Stimulated activated CD4-positive, alpha-beta T cell treated with anti-CD3 and anti-CD28 coated beads, TNF-alpha, amount 100 ng/mL, for 24 hours (primary cell): Measurements from ENCODE around the gene PDE4B.
"Not testable (repeated sequence)": the region's sequence is repeated elsewhere in the genome, so short reads cannot be mapped to it uniquely, and the experiment has no call there.

Source experiments
- DNase-seq, 3 experiments: peaks; one replicate each; pipeline ENCODE4 v3.0.0-alpha.2; 2020; ENCODE audit warnings: low read depth in 3 of 3

Gene PDE4B

DNA sequence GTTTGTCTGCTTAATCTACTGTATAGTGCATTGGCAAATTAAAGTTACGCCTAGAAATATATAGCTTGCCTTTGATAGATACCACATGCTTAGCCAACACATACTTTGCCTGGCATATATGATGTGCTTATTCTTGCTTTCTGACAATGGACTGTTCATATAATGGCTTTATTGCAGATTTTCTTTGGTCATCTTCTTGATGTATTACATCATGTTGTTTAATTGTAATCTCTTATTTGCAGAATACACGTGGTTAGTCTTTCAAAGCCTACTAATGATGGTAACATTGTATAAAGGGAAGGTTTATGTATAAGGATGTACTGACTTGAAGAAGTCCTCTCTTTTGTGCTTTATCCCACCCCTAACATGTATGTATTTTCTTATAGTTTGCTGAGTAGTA lies 201.5 kb downstream of the PDE4B start:
- no peak for DNase-seq

- DNase-seq, result no peak
These were observed 202.6 kb downstream of the PDE4B start for GRCh38 chr1:65995336-65995735.

DNA sequence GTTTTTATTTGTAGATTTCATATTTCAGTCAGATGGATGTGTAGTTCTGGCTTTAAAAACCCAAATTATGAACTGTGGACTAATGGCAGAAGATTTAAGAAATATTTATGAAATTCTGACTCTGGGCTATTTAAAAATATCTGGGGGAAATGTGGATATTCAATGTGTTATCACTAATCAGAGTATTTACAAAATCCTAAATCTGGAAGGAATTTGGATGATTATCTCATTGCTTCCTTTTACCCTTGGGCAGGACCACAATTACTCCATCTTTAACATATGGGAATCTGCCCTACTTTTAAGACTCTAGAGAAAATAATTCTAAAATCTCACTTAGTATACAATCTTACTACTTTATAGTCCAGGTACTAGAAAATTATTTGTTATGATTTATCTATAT lies 203.2 kb downstream of the PDE4B start:
- no peak for DNase-seq

DNA sequence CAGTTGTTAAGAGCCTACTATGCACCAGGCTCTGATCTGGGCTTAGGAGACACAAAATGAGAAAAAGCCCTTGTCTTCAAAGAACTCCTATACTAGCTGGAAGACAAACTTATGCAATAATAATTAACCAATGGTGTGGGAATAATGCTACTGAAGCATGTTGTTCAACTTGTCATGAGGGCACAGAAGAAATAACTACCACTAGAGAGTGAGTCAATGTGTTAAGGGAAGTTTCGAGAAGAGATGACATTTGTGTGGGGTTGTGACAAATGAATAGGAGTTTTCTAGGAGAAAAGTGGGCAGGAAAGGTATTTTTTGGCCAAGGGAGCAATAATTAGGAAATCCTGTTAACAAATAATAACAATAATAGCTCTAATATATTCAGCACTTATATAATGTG lies 205.0 kb downstream of the PDE4B start:
- DNase-seq, result no peak

DNA sequence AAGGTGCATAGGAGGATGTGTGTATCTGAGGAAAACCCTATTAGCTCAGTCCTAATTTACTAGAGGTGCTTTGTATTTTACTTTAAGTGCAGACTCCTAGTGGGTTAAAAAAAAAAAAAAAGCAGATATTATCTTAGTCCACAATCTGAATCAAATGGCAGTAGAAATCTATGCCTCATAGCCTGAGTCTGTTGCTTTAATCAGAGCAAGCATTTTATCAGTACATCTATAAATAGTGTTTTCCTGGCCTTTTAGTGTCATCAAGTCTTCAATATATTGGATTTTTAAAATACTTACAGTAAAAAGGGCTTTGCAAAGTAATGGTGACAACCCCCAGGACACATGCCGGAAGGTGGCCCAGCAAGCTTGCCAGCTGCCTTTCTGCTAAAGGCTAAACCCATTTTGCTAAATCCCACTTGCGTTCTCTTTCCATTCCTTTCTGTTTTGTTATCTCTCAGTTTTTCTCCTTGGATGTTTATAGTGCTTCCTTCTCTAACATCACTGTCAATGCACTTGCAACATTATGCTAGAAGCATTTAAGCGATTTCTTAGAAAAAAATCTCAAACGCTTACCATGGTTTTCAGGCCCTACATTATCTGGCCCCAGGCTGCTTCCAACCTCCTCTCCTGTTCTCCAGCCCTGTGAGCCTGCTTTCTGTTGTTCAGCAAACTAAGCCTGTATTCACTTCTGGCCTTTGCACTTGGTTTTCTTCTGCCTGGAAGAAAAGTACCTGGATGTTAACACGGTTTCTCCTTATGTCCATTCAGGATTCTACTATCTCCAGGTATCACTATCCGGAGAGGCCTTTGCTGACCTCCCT lies 206.3 kb downstream of the PDE4B start:
- DNase-seq, result no peak

DNA sequence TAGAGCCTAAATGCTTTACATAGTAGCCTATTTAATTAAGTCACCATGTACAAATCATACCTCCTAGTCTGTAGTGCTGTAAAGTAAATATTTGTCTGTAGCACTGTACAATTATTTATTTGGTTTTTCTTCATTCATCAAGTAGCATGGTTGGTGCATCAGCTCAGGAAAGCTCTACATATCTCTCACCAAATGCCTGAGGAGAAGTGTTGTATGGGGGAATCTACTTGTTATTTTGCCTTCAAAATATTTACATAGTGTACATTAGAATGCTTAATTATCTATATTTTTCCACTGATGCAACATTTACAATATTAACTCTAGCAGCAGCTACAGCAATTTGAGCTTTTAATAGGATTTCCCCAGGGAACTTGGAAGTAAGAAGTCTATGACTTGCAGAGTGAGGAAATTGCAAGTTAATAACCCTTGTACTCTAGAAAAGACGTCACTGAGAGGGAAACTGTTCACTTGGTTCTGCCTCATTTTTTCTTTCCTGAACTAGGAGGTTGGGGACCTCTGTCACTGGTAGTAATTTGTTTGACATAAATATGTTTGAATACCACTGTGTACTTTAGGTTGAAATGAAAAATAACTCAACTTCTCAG lies 207.4 kb downstream of the PDE4B start:
- no peak for DNase-seq

DNA sequence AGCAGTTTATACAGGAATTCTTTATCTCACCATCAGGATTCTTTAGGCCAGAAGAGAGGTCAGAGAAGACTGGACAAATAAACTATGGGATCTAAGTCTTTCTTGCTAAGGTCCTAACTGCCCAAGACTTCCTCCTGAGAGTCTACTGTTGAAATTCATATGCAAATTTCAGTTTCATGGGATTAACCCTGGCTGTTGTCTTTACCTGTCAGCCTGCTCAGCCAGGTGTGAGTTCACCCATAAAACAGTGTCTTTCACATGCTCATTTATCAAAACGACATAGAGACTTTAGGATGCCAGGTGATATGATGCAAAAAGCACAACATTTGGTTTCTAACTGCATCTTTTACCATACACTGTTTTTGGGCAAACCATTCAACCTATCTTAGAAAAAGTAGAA lies 211.0 kb downstream of the PDE4B start:
- no peak for DNase-seq

DNA sequence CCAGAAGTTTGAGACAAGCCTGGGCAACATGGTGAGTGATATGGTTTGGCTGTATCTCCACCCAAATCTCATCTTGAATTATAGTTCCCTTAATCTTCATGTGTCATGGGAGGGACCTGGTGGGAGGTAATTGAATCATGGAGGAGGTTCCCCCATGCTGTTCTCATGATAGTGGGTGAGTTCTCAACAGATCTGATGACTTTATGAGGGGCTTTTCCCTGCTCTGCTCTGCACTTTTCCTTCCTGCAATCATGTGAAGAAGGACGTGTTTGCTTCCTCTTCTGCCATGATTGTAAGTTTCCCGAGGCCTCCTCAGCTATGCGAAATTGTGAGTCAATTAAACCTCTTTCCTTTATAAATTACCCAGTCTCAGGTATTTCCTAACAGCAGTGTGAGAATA lies 213.8 kb downstream of the PDE4B start:
- not testable (repeated sequence) for DNase-seq

- DNase-seq, result no peak
These were observed 219.6 kb downstream of the PDE4B start for GRCh38 chr1:66012106-66012784.

GRCh38 chr1:66013371-66013770 lies 220.7 kb downstream of the PDE4B start:
- DNase-seq, result no peak

GRCh38 chr1:66022904-66023620 lies 230.4 kb downstream of the PDE4B start:
- DNase-seq, result no peak

DNA sequence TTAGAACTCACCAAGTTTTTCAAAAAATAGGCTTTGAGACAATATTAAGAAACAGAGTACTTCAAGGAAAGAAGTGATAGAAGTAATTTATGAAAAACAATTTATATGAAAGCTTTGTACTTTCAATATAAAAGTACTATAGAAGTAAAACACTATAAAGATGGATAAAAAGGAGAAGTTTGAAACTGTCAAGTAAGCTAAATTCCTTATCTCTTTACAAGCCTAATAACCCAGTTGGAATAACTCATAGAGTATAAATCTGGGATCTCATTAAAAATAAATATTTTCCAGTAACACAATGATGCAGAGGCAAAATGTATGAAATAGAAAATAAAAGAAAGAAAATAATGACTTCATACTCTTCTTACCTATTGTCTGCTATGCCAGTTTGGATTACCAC lies 232.5 kb downstream of the PDE4B start:
- DNase-seq, result no peak

GRCh38 chr1:66028035-66028434 lies 235.3 kb downstream of the PDE4B start:
- no peak for DNase-seq

DNA sequence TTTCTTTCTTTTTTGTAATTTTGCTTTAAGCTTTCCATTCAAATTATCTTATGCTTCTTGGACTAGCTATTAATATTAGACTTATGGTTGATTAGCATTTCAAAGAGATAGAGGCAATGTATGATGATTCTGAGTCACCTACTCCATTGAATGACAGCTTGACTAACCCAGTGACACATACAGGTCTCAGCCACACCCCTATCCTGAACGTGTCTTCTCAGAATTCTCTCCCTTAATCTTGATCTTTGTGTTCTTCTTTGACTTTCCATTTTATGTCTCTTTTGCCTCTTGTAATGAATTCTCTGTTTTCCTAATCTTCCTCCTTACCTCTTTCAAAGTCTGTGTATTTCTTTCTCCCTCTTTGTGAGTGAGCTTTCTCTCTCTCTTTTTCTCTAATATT lies 241.1 kb downstream of the PDE4B start:
- DNase-seq, result no peak

DNA sequence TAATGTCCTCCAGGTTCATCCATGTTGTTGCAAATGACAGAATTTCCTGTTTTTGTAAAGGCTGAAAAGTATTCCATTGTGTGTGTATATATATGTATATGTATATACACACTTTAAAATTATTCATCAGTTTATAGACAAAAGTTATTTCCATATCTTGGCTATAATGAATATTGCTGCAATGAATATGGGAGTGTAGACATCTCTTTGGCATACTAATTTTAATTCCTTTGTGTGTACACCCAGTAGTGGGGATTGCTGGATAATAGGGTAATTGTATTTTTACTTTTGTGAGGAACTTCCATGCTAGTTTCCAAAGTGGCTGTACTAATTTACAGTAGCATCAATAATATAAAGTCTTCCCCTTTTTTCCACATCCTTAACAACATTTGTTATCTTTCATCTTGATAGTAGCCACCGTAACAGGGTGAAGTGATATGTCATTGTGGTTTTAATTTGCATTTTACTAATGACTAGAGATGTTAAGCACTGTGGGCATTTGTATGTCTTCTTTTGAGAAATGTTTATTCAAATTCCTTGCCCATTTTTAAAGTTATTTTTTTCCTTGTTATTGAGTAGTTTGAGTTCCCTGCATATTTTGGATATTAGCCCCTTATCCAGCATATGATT lies 243.0 kb downstream of the PDE4B start:
- no peak for DNase-seq

- DNase-seq, result no peak
These were observed 249.0 kb downstream of the PDE4B start for GRCh38 chr1:66041654-66042053.

DNA sequence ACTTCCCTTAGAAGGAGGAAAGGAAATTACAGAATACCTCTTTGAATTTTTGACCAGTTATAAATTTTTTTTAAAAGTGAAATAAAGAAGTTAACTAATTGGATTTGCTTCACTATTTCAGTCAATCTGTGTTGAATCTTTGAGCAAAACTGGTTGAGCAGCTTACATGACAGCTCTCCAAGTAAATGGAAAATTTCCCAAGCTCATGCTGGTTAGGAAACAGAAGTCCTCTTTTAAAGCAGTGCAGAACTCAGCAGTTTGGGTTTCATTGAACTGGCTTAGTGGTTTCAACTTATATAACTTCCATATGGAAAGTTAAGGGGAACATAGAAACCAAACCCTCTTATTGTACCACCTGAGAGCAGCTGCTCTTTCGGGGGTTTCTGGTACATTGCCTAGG lies 250.5 kb downstream of the PDE4B start:
- DNase-seq, result no peak

- no peak for DNase-seq
These were observed 252.2 kb downstream of the PDE4B start for GRCh38 chr1:66044912-66045311.

DNA sequence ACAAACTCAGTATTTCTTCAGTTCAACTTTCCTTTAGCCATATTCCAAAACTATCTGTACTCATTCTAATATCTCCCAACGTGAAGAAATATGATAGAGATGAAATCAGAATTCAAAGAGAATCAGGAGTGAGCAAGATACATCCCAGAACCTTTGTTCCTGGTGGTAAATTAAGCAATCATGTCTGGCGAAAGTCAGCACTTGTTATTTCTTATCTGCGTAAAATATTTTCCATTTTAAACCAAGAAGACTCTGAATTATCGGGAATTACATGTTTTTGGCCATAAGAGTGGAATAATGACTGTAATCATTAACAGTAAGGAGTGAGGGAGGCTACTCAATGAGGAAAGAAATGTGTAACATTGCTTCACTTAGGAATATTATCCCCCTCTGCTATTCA lies 253.7 kb downstream of the PDE4B start:
- no peak for DNase-seq

DNA sequence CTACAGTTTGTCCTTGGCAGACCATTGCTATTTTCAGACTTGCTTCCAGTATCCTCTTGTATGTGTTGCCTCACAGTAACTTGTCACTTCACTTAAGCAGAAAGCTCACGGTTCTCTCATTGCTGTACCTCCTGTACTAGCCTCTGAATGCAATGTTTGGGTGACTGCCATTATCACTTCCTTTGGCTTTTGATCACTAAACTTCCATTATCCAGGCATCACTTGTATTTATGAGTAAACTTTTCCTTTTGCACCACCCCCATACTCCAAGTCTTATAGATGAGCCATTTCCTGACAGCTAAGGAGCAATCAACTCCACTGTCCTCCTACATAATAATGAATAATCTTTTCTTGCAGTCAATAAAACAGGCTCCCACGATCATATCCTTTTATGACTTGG lies 255.3 kb downstream of the PDE4B start:
- no peak for DNase-seq

DNA sequence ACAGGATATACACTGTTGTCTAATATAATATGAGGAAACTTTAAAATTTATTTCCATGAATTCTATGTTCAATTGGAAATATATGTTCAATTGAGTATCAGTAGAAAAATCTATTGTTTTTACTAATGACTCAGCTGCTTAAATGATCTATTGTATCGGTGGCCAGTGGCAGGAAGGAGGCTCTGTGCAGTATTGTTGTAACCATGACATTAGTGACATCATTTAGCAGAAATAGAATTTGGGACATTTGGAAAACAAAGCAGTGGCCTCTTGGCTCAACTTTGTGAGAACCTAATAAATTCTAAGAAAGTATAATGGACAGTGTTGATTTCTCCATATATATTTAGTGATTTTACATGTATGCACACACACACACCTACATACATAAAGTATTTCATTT lies 257.4 kb downstream of the PDE4B start:
- DNase-seq, result no peak

DNA sequence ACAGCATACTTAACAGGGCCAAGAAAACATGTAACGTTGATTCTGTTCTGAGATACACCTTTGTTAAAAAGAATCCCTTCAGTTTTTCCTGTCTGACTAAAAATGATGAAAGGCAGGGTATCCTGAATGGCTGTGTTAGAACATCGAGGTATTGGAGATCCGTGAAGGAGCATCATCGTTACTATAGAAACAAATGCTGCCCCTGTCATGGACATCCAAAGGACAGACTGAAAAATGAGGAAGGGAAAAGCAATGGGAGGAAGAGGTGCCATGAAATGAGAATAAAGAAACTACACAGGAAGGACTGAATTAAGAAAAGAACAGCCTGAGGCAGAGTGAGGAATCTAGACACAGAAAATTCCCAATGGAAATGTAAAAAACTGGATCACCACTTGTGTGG lies 257.9 kb downstream of the PDE4B start:
- DNase-seq, result no peak
